GM18520 (cell line): Measurements from ENCODE around the gene FBXW11.

Experiments
- ATAC-seq: cut with Tn5 transposase; IDR thresholded peaks from one replicate; pipeline ENCODE4 v1.9.1; 2021; ENCODE audit not compliant: unreplicated experiment

Gene FBXW11

GRCh38 chr5:171874234-171874633, 132.2 kb downstream of the FBXW11 start:
- no peak for ATAC-seq

DNA sequence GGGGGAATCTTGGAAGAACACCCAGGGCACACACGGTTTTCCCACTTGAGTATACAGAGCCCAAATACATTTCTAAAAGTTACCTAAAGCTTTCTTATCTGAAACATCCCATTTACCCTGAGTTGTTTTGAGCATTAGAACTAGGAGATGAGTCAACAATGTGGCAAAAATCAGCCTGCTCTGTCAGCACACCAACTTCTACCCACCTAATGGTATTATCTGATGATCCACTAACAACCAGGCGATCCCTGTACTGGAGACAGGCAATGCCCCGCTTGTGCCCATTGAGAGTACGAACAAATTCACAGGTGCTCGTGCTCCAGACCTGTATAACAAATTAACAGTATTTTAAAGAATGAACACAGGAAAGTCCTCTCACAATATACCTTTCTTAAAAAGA, 133.8 kb downstream of the FBXW11 start:
- ATAC-seq = no peak

GRCh38 chr5:171871711-171872110, 134.7 kb downstream of the FBXW11 start:
- ATAC-seq = no peak

GRCh38 chr5:171869956-171870355, 136.5 kb downstream of the FBXW11 start:
- no peak for ATAC-seq

- no peak for ATAC-seq
Measured at GRCh38 chr5:171868236-171868635, 138.2 kb downstream of the FBXW11 start.

DNA sequence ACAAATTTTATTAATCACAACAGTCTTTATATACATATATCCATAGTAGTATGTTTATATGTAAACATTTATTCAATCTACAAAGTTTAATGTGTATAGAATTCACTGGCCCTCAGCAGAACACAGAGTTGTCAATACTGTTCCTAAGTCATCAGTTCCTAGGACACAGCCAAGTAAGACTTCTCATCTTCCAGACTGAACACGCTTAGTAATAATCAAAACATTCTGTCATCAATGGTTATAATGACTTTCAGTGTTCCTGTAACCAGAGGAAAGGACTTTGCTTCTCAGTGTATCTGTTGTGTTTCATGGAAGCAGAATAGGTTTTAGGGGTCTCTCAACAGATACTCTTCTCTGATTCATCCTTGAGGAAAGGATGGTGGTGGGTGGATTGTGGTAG, 138.7 kb downstream of the FBXW11 start:
- ATAC-seq = no peak

DNA sequence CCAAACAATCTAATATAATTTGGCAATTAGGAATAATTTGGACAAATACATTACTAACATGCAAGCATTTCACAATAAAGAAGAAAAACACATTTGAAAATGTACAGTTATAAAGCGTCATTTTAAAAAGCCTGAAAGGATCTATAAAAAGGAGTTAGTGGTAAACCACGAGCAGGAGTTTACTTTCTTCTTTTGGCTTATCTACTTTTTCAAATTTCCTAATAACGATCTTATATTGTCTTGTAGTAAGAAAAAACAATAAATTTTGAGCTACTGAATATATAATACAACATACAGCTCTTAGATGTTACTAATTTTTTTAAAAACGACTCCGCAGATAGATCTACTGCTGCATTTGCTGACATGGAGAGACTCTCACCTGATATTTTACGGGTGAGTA, 141.0 kb downstream of the FBXW11 start:
- ATAC-seq = no peak

DNA sequence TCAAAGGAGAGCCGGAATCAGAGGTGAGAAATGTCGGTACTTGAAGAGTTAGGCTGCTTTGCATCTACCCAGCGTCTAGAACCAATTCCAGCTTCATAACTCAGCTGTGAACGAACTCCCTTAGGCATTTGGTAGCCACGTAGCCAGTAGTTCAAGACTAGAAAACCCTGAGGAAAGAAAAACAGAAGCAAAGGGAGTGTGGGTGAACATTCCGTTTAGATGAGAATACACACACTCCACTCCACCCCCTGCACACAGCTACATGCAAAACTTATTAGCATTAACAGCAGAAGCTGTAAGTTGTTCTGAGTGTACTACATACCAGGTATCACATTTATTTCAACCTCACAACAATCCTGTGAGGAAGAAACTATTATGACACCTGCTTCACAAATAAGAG, 142.5 kb downstream of the FBXW11 start:
- no peak for ATAC-seq

DNA sequence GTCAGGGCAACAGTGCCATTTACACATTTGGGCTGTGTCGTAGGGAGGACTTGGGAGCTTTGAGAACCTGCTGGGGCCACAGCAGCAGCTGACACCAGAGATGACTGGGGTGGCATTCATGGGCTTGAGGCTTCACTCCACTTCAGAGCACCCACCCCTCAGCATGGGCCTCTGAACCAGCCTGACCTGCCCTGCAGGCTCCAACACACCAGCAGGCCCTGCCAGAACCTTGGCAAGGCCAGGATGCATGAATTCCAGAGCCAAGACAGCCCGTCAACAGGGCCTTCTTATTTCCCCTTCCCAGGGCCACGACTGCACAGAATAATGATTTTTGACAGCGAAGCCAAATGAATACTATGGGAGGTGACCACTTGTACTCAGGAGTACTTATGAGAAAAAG, 143.8 kb downstream of the FBXW11 start:
- ATAC-seq = no peak

DNA sequence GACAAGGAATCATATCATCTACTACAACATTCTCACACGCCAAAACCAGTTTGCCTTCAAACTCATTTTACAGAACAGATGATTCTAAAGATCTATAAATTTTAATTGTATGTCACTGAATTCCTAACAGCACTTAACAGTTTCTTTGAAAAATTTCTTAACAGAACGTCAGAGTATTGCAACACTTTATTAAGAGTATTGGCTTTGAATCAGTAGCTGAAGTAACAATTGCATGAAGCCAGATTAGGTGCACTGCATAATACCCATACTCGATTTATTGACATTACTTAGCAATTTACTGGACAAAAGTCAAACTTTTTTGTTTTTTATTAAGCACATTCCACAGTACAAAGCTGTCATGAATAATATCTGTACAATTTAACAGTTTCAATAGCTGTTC, 145.1 kb downstream of the FBXW11 start:
- no peak for ATAC-seq

- no peak for ATAC-seq
Measured at GRCh38 chr5:171858303-171858702, 148.1 kb downstream of the FBXW11 start.

DNA sequence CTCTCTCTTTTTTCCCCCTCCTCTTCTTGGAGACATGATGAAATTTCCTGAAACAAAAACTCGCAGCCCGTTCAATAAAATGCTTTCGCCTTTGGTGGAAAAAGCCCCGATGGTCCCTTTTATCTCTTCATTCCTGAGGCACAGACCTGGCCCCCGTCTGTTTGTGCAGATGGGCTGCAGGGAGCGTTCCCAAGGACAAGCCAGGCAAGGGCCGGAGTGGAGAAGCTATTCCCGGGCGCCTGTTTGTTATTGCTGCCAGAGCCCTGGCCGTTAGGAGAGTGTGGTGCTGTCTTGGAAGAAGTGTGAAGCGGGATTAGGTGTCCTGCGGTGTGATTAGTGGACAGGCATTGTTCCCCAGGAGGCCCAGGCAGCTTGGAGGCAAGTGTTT, 149.0 kb downstream of the FBXW11 start:
- no peak for ATAC-seq

- ATAC-seq = no peak
Measured at GRCh38 chr5:171855798-171856763, 150.4 kb downstream of the FBXW11 start.

GRCh38 chr5:171855265-171855664, 151.2 kb downstream of the FBXW11 start:
- no peak for ATAC-seq

DNA sequence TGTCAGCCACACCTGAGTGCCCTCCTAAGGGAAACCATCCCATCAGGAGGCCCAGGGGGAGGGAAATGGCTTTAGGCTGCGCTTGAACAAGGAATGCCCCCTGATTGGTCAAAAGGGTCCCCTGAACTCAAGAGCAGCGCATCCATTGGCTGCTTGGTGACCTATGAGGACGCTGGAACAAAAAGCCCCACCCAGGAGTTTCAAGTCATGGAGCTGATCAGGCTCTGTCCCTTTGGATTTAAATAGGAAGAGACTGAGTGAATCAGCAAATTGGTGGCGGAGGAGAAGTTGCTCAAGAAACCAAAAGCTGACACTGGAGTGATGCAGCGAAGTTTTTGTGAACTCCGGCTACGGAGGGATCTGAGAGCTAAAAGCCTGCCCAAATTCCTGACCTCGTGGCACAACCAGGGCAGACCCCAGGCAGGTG, 154.2 kb downstream of the FBXW11 start:
- ATAC-seq = no peak

DNA sequence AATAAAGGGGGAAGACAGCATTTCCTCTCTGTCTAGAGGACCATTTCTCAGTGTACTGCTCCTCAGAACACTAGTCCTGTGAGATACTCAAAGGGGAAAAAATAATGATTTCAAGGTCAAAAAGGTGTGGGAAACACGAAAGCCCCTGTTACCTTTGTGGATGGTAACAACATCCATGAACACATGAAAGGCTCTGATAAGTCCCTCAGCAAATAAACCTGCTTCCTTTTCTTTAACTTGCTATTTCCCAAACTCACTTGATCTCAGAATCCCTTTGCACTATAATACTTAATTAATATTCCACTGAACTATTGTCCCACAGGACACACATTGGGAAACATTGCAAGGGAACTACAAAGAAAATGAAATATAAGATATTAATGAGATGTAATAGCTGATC, 155.2 kb downstream of the FBXW11 start:
- no peak for ATAC-seq

DNA sequence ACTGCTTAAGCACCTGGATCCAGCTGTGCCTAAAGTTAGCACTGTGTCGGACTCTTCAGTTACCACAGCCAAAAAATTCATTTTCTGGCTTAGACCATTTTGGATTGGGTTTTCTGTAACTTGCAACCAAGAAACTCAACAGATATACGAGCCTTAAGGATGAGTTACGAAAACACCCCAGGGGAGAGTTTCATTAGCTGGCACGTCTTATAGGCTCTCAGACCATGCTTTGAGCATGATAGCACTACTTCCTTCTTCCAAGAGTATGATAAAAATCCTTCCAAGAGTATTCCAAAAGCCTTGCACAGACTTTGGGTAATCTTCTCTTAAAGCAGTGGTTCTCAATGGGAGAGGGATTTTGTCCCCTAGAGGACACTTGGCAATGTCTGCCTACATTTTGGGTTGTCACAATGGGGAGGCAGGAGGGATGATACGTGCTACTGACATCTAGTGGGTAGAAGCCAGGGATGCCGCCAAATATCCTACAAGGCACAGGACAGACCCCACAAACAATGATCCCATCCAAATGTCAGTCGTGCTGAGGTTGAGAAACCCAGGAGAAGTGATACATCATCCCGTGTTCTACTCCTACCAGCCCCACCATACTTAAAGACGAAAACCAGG, 156.0 kb downstream of the FBXW11 start:
- ATAC-seq = no peak

DNA sequence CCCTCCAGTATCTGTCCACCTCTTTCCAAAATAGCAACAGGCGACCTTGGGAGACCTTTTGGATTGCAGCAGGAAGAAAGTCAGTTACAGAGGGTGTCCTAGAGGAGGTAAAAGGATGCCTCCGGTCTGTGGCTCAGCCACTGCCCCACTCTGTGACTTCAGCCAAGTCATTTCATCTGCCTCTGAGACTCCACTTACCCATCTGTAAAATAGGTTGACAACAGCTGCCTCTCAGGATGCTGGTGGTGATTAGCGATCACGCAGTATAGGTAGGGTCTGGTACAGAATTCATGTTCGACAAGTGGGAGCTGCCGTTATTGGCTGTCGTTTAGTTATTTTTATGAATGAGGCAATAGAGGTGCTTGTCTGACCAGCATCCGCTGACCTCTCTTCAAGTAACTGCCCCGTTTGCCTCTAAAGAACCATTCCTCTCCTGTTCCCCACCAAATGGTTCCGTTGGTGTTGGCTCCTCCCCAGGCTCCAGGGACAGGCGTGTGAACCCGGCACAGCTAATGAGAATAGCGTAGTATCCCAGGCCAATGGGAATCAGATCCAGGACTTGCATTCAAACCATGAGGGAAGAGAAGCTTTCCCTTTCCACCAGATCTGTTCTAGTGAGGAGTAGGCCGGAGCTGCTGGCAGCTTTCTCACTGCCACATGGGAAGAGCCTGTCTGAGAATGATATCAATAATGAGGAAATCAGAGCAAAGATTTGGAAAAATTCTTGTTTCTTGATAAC, 156.7 kb downstream of the FBXW11 start:
- no peak for ATAC-seq

- ATAC-seq = no peak
Measured at GRCh38 chr5:171848911-171849520, 157.4 kb downstream of the FBXW11 start.

DNA sequence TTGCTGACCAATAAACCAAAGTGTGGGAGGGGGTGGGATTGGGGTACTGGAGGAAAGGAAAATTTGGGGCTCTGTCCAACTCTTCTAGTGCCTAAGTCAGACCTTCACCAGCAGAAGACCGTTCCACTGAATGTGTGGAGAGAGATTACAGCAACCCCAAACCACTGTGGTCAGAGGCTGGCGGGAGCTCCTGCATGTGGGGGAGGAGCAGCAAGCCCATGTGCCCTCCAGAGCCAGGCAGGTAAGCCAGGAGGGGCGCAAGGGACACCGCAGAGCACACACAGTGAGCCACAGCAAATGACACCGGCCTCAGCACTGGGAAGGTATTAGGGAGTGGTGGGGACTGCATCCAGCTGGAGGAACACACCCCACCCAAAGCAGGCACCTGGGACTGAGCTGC, 158.0 kb downstream of the FBXW11 start:
- no peak for ATAC-seq

DNA sequence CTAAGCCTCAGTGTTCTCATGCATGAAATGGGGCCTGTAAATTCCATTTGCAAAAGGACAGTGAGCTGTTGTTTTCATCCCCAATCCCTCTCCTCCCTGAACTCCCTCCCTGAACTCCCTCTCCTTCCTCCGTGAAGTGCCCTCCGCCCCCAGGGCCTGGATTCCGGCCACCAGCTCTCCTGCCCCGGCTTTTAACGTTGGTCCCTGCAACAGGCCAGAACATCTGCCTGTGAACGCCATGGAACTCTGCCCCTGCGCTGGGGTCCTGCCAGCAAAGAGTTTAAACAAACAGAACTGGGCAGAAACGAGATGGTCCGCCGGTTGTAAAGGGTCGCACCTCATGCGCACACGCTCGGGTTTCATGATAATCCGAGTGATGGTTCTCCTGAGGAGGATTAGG, 158.4 kb downstream of the FBXW11 start:
- ATAC-seq = no peak
